Epithelial cell of esophagus (primary cell): ENCODE results near the gene GNAS.

Experiments used
- DNase-seq: peaks from one replicate; pipeline ENCODE4 v3.0.0; 2010; ENCODE audit warnings: low read depth
- H3K4me3 ChIP-seq: 2 replicates; pipeline ENCODE4 v1.5.1; 2011; ENCODE audit warnings: mild to moderate bottlenecking, low read length, control low read depth
- CTCF ChIP-seq: IDR thresholded peaks from 2 replicates; pipeline ENCODE4 v1.5.1; 2011; ENCODE audit warnings: low read depth, mild to moderate bottlenecking, low read length, control low read depth, inconsistent platforms; ENCODE audit not compliant: insufficient read depth; ENCODE audit errors: missing control alignments

Gene GNAS

GRCh38 chr20:58890518-58891085 is 38.1 kb downstream of the GNAS start:
- peak overlapping the region; percentile 53 for H3K4me3 ChIP-seq
- peak; percentile 64 for DNase-seq
- TF ChIP-seq CTCF = no peak

GRCh38 chr20:58891086-58891717 is 38.7 kb downstream of the GNAS start:
- no peak for TF ChIP-seq CTCF
- peak; percentile 70 for DNase-seq
- peak overlapping the region; percentile 71 for H3K4me3 ChIP-seq

- no peak for DNase-seq
- TF ChIP-seq CTCF = no peak
Measured at GRCh38 chr20:58891718-58892140, 39.2 kb downstream of the GNAS start.

GRCh38 chr20:58892141-58892931 is 39.8 kb downstream of the GNAS start:
- TF ChIP-seq CTCF = peak; percentile 4
- H3K4me3 ChIP-seq = peak overlapping the region; percentile 71
- DNase-seq = peak; percentile 54

More at GRCh38 chr20:58891718-58892140, 39.2 kb downstream of the GNAS start:
- H3K4me3 ChIP-seq = peak overlapping the region; percentile 71

GRCh38 chr20:58892932-58893224 is 40.4 kb downstream of the GNAS start:
- no peak for TF ChIP-seq CTCF
- DNase-seq = no peak
- peak overlapping the region; percentile 71 for H3K4me3 ChIP-seq

- peak overlapping the region; percentile 71 for H3K4me3 ChIP-seq
- no peak for TF ChIP-seq CTCF
- DNase-seq = peak; percentile 60
Measured at GRCh38 chr20:58893355-58894120, 41.0 kb downstream of the GNAS start.
